ENCODE data around the gene IRS2. TPM values are rescaled to one million over a fixed set of nuclear protein-coding genes. Genes with fewer than 3 reads are reported as not detected.

Gene IRS2
- total and polyA plus RNA-seq, 2 experiments from 2014 or later, result 3.0 to 12.6 TPM

- H3K36me3 ChIP-seq, result no peaks in the 10 kb centered on the region
- no peak overlapping the region for H3K27ac ChIP-seq
- no peak for TF ChIP-seq CTCF (IDR thresholded peaks at IDR 0.05; ENCODE audit: low read depth, low read length)
- H3K9me3 ChIP-seq (ENCODE audit: low read depth), result no peaks in the 10 kb centered on the region
- DNase-seq (ENCODE audit: low read depth in 1 of 2, low spot score in 1 of 2), result no peak
- no peaks in the 10 kb centered on the region for H3K4me1 ChIP-seq (ENCODE audit: low read depth)
- H3K27me3 ChIP-seq, result peaks cover 4% of the 10 kb centered on the region
- H3K4me3 ChIP-seq, result no peak overlapping the region
Observed at GRCh38 chr13:109789262-109789661, 2.9 kb upstream of the IRS2 start.

DNA sequence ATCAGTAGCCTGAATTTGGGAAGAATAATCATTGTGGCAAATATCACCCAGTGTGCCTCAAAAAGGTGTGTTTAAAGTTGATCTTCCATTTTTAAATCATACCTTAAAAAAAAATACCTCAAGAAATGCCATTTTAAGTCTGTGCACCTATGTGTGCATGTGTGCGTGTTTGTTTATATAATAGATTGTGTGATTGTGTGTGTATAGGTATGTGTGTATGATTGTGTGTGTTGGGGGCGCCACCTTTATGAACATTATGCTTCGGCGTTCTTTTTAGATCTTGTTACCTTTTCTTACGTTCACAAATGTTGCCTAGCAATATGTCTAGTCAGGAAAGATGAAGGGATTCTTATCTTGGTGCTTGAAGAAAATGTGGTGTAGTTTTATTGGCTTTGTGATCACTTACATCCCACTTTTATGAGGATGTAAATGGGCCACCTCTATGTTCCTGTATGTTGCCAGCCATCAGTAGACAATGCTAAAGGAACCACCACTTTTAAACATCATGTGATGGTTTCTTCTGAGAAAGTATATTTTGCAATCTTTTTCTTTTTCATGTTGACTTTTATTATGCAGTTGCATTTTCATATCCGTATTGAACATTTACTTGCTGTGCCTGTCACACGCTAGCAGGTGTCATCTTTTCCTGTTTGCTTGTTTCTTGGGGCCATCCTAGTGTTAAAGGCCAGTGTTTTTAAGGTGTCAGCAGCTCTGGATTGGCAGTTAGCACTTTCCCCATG, 2.2 kb upstream of the IRS2 start:
- peaks cover 4% of the 10 kb centered on the region for H3K27me3 ChIP-seq
- no peaks in the 10 kb centered on the region for H3K4me1 ChIP-seq (ENCODE audit: low read depth)
- no peaks in the 10 kb centered on the region for H3K36me3 ChIP-seq
- no peaks in the 10 kb centered on the region for H3K9me3 ChIP-seq (ENCODE audit: low read depth)
- no peak for DNase-seq (ENCODE audit: low read depth in 1 of 2, low spot score in 1 of 2)
- H3K4me3 ChIP-seq, result no peak overlapping the region
- no peak for TF ChIP-seq CTCF (IDR thresholded peaks at IDR 0.05; ENCODE audit: low read depth, low read length)
- H3K27ac ChIP-seq, result no peak overlapping the region

- no peaks in the 10 kb centered on the region for H3K36me3 ChIP-seq
- H3K27ac ChIP-seq, result peak overlapping the region; percentile 57
- no peaks in the 10 kb centered on the region for H3K9me3 ChIP-seq (ENCODE audit: low read depth)
- H3K4me3 ChIP-seq, result peak overlapping the region; percentile 71
- DNase-seq (ENCODE audit: low read depth in 1 of 2, low spot score in 1 of 2), result peak; percentile 56 to 77
- TF ChIP-seq CTCF (IDR thresholded peaks at IDR 0.05; ENCODE audit: low read depth, low read length), result no peak
- peaks cover 4% of the 10 kb centered on the region for H3K27me3 ChIP-seq
- H3K4me1 ChIP-seq (ENCODE audit: low read depth), result no peaks in the 10 kb centered on the region
Observed at GRCh38 chr13:109787135-109787954, 962 bp upstream of the IRS2 start.

- no peaks in the 10 kb centered on the region for H3K9me3 ChIP-seq (ENCODE audit: low read depth)
- H3K4me3 ChIP-seq, result peak overlapping the region; percentile 91
- no peaks in the 10 kb centered on the region for H3K36me3 ChIP-seq
- H3K27me3 ChIP-seq, result peaks cover 4% of the 10 kb centered on the region
- peak overlapping the region; percentile 89 for H3K27ac ChIP-seq
- no peaks in the 10 kb centered on the region for H3K4me1 ChIP-seq (ENCODE audit: low read depth)
- no peak for TF ChIP-seq CTCF (IDR thresholded peaks at IDR 0.05; ENCODE audit: low read depth, low read length)
- peak in 1 of 2 donors; percentile 43 for DNase-seq (ENCODE audit: low read depth in 1 of 2, low spot score in 1 of 2)
Observed at GRCh38 chr13:109785892-109786450, 412 bp downstream of the IRS2 start.

- no peaks in the 10 kb centered on the region for H3K4me1 ChIP-seq (ENCODE audit: low read depth)
- H3K27ac ChIP-seq, result peak overlapping the region; percentile 89
- DNase-seq (ENCODE audit: low read depth in 1 of 2, low spot score in 1 of 2), result peak; percentile 68 to 76
- H3K36me3 ChIP-seq, result no peaks in the 10 kb centered on the region
- TF ChIP-seq CTCF (IDR thresholded peaks at IDR 0.05; ENCODE audit: low read depth, low read length), result no peak
- peak overlapping the region; percentile 91 for H3K4me3 ChIP-seq
- no peaks in the 10 kb centered on the region for H3K9me3 ChIP-seq (ENCODE audit: low read depth)
- peaks cover 4% of the 10 kb centered on the region for H3K27me3 ChIP-seq
Observed at GRCh38 chr13:109785141-109785891, 1.1 kb downstream of the IRS2 start.

All from cardiac muscle cell (in vitro differentiated cells and primary cell).